GM10248 (cell line): ENCODE results near the gene SIN3B.

Source experiments
- CTCF ChIA-PET: fragments of 300-600 bp; sonication (Branson Sonifier 250); formaldehyde crosslinking; extraction: SDS; loops from one replicate; lab custom pipeline; 2021; ENCODE audit warnings: antibody characterized with exemption; lab: Yijun Ruan, JAX
- POLR2A ChIA-PET: fragments of 350-650 bp; sonication (Branson Sonifier 250); formaldehyde crosslinking; extraction: SDS; loops from one replicate; lab custom pipeline; 2020; ENCODE audit warnings: antibody characterized with exemption; lab: Yijun Ruan, JAX
- DNase-seq: peaks from one replicate; pipeline ENCODE4 v3.0.0; 2012; ENCODE audit errors: extremely low spot score
- CTCF ChIP-seq: IDR thresholded peaks from 2 replicates; pipeline ENCODE4 v1.5.1; 2012; ENCODE audit warnings: mild to moderate bottlenecking, low read depth; ENCODE audit errors: extremely low read depth, missing control alignments, control extremely low read depth

The SIN3B gene

DNA sequence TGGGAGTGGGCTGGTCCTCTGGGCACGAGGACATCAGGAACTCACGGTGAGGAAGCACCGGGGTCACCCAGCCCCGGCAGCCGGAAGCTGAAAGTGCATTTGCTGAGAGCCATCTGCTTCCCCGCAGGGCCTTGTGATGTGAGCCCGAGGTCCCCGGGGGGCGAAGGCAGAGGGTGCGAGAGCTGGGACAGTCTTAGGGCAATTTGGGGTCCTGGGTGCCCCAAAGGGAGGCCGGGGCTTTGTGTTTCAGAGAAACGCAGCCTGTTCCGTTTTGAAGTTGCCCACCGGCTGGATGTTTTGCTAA lies 64.4 kb downstream of the SIN3B start:
- POLR2A ChIA-PET: no interaction called here
- TF ChIP-seq CTCF: no peak
- CTCF ChIA-PET: interaction anchor here (1.3 kb wide), 1 partner anchor 17 kb away, joined by 3 read pairs; no protein-coding TSS in a partner anchor
- no peak for DNase-seq

- TF ChIP-seq CTCF: no peak
- DNase-seq: no peak
- ChIA-PET POLR2A (interaction anchor here (0.6 kb wide), 1 partner anchor 570 kb away, joined by 3 read pairs; the partner anchor contains the start of gene KLF2), CTCF (interaction anchor here (1.3 kb wide), 1 partner anchor 17 kb away, joined by 3 read pairs; no protein-coding TSS in a partner anchor)
Observed at GRCh38 chr19:16894080-16894479, 64.9 kb downstream of the SIN3B start.

- CTCF ChIA-PET: no interaction called here
- POLR2A ChIA-PET: no interaction called here
- no peak for TF ChIP-seq CTCF
- DNase-seq: no peak
Observed at GRCh38 chr19:16895467-16896145, 66.4 kb downstream of the SIN3B start.

- no peak for DNase-seq
- ChIA-PET POLR2A (no interaction called here), CTCF (no interaction called here)
- no peak for TF ChIP-seq CTCF
Observed at GRCh38 chr19:16896146-16897028, 67.2 kb downstream of the SIN3B start.

DNA sequence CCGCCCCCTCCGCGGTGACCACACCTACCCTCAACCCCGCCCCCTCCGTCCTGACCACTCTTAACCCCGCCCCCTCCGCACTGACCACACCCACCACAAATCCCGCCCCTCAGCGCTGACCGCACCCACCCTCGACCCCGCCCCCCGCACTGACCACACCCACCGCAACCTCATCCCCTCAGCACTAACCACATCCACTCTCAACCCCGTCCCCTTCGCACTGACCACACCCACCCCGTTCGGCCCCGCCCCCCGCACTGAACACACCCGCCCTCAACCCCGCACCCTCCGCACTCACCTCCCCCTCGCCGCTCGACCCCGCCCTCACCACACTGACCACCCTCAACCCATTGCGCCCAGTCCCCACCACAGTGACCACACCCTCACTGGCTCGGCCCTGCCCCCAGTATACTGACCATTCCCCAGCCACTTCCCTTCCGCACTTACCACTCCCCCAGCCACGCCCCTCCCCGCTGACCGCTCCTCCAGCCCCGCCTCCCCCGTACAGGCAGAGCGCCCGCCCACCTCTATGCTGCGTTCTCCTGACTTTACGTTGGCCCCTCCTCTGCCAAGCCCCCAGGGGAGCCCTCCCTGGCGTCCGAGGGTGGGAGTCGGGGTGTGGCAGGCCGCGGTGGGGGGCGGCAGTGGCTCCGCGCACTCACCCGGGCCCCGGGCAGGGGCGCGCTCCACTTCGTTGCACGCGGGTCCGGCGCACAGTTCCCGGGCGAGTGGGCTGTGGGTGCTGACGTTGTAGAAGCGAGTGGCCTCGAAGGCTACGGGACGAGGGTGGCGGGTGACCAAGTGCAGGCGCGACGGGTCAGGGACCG lies 68.0 kb downstream of the SIN3B start:
- ChIA-PET POLR2A (no interaction called here), CTCF (no interaction called here)
- no peak for TF ChIP-seq CTCF
- peak; percentile 96 for DNase-seq

DNA sequence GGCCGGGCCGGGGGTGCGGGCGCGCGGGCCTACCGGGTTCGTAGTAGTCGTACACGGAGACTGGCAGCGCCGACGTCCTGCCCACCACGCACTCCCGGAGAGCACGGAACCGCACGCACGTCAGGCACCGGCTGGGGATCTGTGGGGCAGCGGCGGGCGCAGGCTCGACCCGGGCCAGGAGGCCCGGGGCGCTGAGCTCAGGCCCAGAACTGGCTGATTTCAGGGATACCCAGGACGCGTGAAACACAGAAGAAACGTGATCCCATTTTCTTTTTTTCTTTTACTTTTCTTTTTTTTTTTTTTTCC lies 68.6 kb downstream of the SIN3B start:
- ChIA-PET POLR2A (no interaction called here), CTCF (no interaction called here)
- TF ChIP-seq CTCF: no peak
- no peak for DNase-seq
